NCI-H187 treated with DMSO at 0.1 percent for 48 hours (cell line): ENCODE results near the gene IRF1.
"Not testable (repeated sequence)": the region's sequence is repeated elsewhere in the genome, so short reads cannot be mapped to it uniquely, and the experiment has no call there.

ENCODE experiments used
- DNase-seq: peaks from one replicate; lab custom pipeline; 2025; lab: John Stamatoyannopoulos, UW

IRF1 gene

GRCh38 chr5:132487095-132487428 is 3.5 kb downstream of the IRF1 start:
- DNase-seq, result no peak

- no peak for DNase-seq
These were observed 4.1 kb downstream of the IRF1 start for GRCh38 chr5:132486318-132487094.

DNA sequence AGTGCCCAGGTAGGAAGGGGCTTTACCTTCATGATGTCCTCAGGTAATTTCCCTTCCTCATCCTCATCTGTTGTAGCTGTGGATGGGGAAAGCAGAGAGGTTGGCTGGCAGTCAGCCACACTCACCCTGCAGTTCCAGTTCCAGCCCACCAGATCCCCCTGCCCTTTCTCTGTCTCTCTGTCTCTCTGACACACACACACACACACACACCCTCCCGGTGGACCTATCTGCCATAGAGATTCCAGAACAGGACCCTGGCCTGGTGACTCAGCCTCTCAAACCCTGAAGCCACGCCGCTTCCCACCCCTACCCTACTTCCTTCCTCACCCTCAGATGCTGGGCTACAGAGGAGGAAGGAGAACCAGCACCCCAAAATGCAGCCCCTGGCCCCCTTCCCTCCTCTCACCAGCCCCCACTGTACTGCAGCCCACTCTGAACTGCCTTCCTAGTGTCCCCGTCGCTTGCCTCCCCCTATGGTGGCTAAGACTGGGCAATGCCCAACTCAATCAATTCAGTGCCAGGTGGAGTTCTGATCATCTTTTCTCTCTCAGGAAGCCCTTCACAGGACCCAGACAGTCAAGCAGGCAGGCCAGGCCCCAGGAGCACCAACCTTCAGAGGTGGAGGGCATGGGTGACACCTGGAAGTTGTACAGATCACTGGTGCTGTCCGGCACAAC is 4.8 kb downstream of the IRF1 start:
- DNase-seq, result no peak

DNA sequence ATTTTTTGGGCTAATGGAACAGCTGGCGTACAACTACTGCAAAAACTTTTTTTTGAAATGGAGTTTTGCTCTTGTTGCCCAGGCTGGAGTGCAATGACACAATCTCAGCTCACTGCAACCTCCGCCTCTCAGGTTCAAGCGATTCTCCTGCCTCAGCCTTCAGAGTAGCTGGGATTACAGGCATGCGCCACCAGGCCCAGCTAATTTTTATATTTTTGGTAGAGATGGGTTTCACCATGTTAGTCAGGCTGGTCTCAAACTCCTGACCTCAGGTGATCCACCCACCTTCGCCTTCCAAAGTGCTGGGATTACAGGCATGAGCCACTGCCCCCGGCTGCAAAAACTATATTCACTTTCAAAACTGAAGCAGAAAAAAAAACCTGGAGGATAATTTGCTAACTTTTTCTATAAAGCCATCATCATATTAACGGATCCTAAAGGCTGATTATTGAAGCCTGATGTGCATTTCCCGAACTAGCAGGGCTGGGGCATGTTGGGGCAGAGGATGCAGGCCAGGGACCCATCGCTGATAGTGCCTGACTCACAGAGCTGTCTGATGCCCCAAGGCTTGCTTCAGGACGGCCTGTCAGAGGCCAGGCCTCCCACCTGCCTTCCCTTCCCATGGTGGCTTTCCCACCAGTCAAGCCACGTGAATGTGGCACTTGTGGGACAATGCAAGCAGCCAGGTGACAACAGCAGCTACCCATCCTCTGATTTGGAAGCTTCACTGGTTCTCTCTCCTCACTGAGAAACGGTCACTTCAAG is 5.5 kb downstream of the IRF1 start:
- not testable (repeated sequence) for DNase-seq

- no peak for DNase-seq
These were observed 6.2 kb downstream of the IRF1 start for GRCh38 chr5:132484391-132484725.

DNA sequence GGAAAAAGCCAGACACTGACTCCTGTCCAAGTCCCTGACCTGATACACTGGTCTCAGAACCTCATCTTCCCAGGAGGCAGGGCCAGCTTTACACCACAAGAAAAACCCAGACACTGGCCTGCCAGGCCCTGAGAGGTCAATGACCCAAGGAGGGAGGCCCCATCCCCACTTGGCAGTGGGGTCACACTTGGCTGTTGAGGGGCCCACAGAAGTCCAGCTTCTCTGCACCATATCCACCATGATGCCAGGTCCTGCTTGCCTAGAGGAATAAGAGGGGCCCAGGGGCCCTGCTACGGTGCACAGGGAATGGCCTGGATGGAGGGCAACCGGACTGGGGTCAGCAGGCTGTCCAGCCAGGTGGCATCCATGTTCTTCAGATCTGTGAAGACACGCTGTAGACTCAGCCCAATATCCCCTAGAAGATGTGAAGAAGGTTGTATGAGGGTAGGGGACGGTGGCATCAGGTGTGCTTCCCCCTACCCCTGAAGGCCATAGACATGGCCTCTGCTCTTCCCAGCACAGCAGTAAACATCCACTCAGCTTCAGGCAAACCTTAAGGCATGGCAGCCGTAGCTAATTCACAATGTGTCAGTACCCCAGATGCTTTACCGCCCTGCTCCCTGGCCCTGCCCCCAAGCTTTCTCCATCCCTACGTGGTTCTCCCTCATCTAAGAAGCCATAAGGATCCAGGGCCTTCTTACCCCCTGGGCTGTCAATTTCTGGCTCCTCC is 6.7 kb downstream of the IRF1 start:
- no peak for DNase-seq

DNA sequence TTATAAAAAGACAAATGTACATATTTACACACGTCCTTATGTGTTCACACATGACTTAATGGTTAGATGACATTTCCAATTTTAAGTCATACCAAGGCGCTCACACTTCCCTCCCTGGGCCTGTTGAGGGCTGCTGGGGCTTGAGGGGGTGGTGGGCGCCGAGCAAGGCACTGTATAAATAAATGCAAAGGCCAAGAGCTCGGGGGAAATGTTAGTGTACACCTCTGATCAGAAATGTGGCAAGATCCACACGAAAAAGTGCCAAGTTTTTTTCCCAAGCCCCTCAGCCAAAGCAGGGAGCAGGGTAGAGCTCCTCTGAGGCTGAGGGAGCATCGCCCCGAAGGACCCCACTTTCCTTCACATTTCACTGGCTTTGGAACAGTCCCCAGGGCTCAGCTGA is 7.5 kb downstream of the IRF1 start:
- no peak for DNase-seq

- DNase-seq, result no peak
These were observed 8.9 kb downstream of the IRF1 start for GRCh38 chr5:132481596-132482211.

GRCh38 chr5:132480893-132481595 is 9.5 kb downstream of the IRF1 start:
- no peak for DNase-seq

DNA sequence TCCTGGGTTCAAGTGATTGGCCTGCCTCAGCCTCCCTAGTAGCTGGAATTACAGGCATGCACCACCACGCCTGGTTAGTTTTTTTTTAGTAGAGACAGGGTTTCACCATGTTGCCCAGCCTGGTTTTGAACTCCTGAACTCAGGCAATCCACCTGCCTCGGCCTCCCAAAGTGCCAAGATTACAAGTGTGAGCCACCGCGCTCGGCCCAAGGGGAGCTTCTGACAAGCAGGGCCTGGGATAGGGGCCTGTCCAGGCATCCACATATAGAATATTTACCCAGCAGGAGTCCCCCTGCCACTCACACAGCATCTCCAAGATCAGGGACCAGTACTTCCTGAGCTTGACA is 10.1 kb downstream of the IRF1 start:
- DNase-seq, result no peak

DNA sequence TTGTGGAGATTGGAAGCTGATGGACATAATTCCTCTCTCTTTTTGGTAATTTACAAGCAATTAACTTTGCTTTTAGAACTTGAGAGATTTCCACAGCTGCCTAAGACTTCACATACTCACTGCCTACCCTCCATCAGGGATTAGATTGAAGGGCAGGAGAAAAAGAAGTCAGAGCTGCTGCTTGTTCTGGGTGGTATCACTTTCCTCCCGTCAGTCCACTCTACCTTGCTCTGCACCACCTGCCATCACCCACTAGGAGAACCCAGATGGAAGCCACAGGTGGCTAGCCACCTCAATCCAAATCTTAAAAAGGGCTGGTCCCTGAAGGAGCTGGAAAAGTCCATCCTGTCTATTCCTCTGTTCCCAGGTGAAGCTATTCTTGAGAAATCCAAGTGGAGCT is 10.5 kb downstream of the IRF1 start:
- no peak for DNase-seq

DNA sequence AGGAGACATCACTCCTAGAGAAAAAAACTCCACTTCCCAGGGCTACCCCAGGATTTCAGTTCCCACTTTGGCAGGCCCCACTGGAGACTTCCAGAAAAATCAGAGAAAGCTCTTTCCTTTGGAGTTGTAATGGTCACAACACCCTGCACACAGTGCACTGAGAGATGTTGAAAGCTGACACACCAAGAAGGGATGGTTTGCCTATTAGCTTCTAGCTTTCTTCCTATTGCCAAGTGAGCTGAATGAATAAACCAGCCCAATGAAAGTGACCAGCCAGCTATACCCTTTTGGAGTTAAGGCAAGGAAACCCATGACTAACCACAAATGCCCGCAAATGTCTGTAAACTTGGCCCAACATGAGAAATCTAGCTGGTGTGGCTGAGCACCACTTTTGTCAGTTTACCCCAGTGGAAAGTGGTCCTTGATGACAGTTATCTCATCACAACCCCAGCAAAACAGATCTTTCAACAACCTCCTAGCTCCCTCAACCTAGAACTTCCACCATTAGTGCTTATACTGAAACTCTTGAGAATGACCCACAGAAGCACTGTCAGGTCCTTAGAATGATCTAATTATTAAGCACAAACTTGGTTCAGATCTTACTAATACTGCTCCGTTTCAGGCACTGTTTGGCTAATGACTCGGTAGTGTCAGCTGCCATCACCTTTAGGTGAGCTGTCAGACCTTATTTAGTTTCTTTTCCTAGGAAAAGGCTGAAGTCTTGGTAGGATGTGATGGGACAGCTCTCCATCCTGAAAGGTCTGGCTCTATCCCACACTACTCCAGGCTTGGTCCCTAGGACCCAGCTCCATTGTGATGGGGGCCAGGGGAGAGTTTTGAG is 11.2 kb downstream of the IRF1 start:
- no peak for DNase-seq

GRCh38 chr5:132478366-132478871 is 12.2 kb downstream of the IRF1 start:
- DNase-seq, result no peak

DNA sequence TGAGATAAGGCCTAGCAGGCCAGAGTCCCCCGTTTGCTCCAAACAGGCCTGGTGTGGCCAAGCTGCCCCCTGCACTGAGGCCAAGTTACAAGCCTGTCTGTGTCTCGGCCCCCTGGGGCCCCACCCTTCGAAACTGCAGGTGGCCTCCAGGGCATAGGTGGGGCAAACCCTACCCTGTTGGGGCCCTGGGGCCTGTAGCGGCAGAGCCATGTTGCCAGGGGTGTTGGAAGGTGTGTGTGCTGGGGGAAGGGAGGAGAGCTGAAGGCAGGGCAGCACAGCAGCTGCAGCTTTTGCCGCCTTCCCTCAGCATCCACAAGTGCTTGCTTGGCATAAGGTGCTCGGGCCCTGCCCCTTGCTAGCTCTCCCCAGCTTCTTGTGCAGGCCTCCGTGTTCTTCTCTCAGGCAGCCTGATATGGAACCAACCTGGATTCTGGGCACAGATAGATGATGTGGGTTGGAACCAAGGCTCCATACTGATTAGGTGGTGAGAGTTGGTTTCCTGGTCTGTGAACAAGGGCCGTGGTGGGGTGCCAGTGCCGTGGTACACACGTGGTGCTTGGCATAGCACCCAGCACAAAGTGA is 12.7 kb downstream of the IRF1 start:
- no peak for DNase-seq

GRCh38 chr5:132476876-132477781 is 13.4 kb downstream of the IRF1 start:
- DNase-seq, result no peak

GRCh38 chr5:132475987-132476875 is 14.3 kb downstream of the IRF1 start:
- DNase-seq, result no peak

- no peak for DNase-seq
These were observed 15.1 kb downstream of the IRF1 start for GRCh38 chr5:132475497-132475882.
